ENCODE results near the gene FNDC3B.

The FNDC3B gene

DNA sequence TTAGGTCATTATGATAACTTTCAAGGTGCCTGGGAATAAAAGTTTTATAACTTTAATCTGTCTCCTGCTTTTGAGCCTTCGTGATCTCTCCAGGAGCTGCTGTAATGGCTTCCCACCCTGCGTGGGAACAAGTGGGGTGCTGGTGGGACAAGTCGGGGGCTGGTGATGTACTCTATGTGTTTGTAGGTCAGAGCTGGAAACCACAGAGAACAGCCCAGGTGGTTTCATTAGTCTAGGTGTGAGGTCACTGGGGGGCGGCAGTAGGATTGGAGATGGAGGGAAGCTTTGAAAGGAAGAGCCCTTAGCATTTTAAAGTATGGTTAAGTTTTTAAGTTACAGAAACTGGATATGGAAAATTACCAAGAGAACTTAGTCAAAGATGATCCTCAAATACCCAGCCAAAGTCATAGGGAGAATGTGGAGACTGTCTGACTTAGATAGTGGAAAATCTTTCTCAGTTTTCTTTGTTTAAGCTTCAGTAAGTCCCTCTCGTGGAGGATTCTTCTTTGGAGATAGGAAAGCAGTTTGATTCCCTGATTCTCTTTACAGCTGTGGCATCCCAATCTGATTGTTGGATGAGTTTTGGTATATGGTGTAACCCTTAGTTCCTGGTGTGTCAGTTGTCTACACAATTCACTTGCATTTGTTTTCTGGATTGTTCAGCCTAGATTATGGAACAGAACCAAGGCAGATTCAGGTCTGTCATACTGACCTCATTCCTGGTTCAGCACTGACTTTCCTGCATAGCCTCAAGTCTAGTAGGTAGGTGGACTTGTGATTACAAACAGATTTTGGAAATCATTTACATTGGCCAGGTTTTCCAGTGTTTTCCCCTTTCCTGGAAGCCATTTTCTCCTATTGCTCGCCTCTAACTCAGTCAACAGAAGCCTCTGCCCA, 115.6 kb downstream of the FNDC3B start:
- no peak for DNase-seq

DNA sequence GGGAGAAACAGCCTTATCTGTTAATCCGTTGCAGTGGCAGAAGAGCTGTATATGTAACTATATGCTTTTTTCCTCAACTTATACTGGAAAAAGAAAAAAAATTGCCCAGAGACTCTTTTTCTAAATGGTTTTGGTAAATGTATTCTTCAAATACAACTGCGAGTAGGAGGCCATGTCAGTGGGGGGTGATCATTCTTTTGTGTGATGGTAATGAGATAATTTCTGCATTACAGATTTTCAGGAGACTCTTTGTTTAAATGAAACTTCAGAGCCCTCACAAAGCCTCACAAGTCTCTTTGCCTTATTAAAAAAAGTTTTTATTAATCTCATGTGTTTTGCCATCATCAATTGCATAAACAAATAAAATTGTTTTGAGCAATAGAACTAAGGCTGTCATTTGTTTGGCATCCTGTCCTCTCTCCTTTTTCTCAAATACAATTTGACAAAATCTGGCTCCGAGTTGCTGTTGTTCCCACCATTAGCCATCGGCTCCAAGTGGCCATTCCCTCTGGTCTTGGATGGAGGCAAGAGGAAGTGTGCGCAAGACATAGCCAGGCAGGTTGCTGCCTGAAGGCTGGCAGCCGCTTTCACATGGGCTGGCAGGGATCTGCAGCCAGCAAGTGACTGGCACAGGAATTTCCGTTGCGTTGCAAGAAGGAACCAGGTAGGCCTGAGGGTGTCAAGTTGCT, 116.7 kb downstream of the FNDC3B start:
- no peak for DNase-seq

DNA sequence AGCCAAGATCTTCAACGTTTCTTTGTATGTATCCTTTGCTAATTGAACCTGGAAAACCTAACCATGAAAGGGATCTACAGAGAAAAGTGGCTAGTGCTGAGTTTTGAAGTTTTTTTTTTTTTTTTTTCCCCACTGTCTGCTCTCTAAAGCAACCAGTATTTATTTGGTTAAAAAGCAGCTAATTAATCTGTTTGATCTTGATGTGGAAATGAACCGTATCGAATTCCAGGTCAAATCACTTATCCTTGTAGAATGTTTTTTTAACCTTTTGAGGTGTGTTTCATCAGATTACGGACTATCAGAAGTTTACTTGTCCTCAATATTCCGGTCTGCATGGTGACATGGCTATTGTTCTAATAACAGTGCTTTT, 117.2 kb downstream of the FNDC3B start:
- DNase-seq = no peak

DNA sequence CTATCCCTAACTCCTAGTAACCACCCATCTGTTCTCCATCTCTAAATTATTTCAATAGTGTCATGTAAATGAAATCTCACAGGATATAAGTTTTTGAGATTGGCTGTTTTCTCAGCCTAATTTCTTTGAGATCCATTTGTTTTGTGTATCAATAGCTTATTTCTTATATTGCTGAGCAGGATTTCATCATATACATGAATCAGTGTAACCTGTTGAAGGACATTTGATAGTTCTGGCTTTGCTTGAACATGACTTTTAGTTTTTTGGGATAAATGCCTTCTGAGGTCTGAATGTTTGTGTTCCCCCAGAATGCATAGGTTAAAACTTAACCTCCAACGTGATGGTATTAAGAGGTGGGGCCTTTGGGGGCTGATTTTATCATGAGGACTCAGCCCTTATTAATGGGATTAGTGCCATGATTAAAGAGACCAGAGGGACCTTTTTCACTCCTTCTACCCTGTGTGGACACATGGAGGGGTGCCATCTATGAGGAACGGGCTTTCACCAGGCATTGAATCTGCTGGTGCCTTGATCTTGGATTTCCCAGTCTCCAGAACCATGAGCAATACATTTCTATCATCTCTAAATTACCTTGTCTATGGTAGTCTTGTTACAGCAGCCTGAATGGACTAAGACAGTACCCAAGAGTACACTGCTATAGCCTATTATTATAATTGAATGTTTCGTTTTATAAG, 118.3 kb downstream of the FNDC3B start:
- DNase-seq = no peak

DNA sequence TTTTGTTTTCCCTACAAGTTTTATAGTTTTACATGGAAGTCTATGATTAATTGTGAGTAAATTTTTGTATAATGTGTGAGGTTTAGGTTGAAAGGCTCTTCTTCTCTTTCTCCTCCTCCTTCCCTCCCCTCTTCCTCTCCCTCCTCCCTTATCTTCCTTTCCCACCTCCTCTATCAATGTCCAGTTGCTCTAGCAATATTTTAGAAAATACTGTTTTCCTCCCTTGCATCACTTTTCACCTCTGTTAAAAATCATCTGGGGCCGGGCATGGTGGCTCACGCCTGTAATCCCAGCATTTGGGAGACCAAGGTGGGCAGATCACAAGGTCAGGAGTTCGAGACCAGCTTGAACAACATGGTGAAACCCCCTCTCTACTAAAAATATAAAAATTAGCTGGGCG, 119.4 kb downstream of the FNDC3B start:
- DNase-seq = no peak

DNA sequence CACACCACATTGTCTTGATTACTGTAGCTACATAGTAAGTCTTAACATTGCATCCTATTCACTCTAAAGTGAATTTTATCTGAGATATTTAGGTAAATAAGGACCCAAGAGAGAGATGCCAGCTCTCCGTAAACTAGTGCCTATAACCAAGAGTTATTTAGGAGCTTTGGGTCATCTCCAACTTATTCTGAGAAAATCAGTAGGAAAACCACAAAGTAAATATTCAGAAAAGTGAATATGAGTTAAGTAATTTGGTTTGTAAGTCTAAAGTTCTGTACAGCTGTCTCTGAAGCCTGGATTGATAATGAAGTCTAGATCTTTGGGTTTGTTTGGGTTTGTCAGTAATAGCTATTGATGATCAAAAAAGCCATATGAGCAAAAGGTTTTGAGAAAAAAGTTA, 120.0 kb downstream of the FNDC3B start:
- no peak for DNase-seq

DNA sequence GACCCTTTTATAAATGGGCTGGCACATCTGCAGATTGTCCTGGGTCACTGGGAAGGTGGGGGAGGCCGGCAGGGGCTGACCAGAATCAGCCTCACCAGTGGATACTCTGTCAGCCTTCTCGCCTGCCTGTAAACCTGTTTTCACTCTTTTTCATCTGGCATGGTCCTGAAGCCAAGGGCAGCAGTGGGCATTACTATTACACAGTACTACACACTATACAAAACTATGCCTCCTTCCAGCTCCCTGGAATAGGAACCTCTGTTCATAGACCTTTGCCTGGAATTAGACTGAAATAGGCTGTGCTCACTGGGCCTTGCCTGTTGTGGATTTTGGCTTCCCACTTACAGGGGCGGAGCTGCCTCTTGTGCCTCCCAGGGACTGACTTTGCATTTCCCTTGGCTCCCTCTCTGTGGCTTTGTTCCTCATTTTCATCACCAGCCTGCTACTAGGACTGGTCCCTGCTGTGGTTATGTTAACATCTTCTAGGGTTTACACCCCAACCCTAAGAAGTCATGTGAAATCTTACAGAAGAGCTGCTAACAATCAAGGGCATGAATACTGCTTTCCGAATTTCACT, 120.7 kb downstream of the FNDC3B start:
- peak; percentile 57 for DNase-seq

DNA sequence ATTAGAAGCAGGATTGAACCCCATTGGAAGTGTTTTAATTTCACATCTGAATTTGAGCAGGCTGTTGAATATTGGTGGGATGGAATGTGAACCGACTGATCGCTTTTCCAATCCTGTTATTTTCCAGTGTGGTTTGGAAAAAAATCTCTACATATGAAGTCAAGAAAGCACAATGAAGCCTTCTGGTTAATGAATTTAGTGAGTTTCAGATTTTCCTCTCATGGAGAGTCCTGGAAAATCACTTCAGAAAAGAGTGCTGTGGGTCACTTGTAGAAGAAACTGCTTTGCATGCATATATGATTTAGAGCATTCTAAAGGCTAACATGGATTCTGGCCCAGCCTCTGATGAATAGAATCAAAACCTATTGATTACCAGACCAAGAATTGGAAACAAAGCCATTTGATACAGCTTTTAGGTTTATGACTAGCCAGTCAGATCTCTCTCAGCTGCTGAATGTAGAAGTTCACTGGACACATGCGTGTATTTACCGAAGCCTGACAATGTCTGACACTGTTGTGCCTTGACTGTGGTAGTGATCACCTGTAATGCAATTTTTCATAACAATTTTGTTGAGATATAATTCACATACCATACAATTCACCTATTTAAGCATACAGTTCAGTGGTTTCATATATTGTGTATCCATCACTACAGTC, 121.9 kb downstream of the FNDC3B start:
- no peak for DNase-seq

DNA sequence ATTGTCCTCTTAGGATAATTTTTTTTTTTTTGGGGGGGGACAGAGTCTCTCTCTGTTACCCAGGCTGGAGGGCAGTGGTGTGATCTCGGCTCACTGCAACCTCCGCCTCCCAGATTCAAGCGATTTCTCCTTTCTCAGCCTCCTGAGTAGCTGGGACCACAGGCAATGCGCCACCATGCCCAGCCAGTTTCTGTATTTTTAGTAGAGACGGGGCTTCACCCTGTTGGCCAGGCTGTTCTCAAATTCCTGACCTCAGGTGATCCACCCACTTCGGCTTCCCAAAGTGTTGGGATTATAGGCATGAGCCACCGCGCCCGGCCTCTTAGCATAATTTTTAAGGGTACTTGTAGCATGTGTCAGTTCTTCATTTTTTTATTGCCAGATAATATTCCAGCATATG, 122.6 kb downstream of the FNDC3B start:
- DNase-seq = no peak

DNA sequence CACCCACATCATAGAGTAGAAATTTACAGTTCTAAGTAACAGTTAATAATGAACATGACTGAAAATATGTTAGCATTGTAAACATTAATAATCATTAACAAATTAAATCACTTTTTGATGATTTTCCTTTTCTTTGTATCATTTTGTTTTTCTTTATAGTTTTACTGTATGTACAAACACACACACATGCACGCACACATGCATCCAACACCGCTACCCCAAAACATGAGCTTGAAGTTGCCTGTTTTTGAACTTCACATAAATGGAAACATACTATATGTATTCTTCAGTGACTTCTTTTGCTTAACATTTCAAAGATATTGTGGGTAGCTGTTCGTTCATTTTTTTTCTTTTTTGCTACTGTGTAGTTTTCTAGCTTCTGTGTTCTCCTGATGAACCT, 123.9 kb downstream of the FNDC3B start:
- no peak for DNase-seq

DNA sequence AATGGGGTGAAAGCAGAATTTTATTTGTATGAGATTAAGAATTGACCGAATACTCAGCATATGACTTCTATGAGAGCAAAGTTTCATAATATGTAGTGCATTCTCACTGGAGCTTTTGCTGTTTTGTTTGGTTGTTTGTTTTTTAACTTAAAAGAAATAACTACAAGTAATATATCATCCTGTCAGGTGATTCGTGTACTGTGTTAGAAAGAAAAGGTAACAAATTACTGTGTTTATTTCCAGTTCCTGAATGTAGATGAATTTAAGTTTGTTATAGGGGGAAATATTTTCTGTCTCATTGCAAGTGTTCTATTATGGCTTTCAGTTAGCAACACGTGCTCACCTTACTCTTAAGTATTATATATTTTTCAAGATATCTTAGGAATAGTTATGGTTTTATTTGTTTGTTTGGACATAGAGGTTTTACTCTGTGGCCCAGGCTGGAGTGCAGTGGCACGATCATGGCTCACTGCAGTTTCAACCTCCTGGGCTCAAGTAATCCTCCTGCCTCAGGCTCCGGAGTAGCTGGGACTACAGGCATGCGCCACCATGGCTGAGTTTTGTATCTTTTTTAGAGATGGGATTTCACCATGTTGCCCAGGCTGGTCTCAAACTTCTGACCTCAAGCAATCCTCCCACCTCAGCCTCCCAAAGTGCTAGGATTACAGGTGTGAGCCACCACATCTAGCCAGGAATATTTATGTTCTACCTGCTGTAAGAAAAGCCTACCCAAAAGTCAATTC, 125.4 kb downstream of the FNDC3B start:
- DNase-seq = no peak

DNA sequence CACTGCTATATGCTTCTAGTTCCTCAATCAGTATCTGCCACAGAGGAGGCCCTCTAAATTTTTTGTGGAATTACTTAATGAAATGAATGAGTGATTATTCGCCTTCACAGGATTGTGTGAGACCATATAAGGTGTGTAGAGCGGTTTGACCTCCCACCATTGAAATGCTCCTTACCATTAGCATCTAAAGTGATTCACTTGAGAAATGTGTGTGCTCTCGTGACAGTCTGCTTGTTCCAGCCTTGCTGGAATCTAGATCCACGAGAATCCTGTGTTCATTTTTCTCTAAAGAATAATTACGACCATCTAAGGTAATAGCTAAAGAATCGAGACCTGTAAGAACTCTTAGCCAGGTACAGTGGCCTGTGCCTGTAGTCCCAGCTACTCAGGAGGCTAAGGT, 126.9 kb downstream of the FNDC3B start:
- no peak for DNase-seq

DNA sequence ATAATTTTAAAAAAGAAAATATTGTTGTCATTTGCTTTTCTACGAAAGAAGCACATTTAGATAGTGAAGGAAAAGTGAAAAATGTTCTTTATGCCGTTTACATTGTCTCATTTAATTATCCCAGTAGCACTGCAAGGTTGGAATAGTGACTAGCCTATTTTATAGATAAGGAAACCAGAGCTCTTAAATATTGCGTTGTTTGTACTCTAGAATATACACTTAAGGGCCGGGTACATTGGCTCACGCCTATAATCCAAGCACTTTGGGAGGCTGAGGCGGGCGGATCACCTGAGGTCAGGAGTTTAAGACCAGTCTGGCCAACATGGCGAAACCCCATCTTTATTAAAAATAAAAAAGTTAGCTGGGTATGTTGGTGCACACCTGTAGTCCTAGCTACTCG, 127.5 kb downstream of the FNDC3B start:
- DNase-seq = no peak

DNA sequence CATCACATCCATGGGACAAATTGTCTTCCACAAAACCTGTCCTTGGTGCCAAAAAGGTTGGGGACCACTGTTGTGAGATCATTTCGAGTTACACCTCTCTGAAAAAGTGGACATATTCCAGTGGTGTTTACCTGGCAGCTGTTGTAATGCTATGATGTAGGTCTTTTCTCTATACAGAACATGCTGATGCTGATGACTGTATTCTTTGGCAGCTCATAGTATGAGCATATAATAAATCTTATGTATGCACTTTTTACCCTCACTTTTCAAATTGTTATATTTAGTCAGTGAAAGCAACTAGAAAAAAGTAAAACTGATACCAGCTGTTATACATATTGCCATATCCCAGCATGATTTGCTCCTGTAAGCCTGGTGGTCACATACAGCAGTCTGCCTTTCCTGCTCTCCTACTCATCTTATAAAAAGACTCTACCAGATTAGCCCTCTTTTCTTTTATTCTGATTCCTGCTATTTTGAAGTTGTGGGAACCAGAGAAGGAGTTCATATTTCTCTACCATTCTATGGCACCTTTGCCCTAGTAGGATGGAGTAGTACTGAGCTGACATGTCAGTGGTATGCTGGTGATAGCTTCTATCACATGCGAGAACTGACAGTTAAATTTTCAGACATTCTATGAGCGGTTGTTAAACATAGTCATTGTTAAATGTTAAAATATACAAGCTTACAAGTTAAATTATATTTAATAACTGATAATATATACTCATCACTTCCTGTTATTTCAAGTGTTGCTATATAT, 128.7 kb downstream of the FNDC3B start:
- DNase-seq = no peak

DNA sequence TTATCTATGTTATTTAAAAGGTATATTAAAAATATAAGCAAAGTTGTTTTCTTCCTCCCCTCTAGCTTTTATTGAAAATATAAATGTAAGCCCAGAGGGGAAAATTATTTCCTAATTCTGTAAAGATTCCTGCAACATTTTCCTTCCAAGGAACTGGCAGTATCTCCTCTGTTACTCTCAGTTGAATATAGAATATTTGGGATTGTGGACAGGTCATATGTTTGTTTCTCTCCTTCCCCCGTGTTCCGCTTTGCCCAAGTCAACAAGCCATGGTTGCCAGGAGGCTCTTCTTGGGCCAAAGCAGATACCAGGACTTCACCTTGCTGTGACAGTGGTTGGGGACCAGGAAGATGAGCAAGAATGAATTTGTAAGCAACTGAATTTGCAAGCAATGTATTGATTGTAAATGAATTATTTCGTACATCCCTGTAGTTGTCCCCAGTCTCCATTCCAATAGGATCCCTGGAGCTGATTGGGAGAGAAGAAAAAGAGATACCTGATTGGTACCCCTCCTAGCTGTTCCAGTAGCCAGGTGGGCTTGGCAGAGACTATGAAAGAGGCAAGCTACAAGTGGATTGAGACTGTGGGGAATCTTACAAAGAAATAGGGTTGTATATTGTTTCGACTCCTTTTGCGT, 130.8 kb downstream of the FNDC3B start:
- DNase-seq = no peak

DNA sequence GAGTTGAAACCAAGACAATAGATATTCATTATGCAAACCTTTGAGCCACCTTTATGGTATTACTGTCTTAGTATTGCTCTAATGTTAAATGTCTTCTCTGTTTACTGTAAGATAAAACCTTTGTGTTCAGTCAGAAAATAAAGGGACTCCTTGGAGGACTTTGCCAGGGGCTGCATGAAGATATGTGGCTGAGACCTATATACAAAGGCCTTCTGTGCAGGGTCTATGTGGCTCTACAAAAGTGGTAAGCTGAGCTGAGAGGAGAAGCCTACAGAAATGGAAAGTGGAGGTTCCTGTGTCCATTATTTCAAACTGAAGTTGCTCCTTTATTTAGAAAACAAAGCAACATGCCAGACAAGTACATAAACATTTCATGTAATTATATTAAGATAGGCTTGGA, 131.5 kb downstream of the FNDC3B start:
- DNase-seq = no peak

DNA sequence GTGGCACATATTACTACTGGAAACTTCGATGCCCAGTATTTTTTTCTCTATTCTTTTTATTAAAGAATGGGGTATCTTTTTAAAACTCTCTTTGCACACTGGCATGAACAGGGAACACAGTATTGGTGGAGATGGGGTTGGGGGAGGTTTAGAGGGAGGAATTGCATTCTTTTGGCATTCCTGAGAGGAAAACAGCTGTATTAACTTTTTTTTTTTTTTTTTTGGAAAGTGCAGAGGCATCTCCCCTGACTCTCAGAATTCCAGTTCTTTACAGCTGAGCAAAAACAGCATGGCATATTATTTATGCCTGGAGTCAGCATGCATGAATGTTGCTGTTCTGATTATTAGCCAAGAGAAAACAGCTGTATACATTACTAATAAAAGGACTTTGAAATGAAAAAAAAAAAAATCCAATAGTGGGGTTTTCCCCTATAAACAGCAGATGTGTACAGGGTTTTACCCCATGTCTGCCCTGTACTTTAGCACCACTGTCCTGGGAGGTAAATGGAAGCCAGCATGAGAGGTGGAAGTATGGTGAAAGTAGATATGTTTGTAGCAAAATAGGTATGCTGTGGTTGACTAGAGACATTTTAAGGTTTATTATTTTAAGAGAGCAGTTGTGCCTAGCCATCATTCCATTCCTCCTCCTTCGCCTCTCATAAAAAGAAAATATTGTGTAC, 132.2 kb downstream of the FNDC3B start:
- DNase-seq = no peak

DNA sequence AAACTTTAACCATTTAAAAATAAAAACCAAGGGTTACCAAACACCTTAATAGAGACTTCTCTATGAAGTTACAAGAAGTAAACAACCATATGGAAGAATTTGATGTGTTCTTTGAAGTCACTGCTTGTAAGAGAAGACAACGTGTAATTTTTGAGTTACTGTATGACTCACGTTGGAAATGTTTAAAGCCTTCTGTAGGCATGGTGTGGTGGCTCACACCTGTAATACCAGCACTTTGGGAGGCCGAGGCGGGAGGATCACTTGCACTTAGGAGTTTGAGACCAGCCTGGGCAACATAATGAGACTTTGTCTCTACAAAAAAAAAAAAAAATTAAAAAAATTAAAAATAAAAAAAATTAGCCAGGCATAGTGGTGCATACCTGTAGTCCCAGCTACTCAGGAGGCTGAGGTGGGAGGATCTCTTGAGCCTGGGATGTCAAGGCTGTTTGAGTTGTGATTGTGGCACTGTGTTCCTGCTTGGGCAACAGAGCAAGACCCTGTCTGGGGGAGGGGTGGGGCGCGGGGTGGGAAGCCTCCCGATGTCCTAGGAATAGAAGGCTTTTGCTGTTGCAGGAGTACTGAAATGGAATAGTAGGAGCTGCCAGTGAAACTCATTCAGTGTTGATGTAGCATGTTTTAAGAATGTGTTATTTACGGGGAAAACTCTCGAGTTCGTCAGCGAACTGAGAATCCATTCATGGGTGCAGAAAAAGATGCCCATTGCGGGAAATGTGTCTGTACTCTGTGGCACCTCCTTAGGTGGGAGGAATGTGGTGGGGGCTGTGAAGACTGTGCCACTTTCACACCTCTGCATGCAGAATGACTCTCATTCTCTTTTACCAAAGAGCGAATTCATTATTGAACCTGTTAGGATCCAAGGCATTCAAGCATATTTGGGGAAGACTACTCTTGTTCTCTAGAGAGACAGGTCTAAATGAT, 134.2 kb downstream of the FNDC3B start:
- DNase-seq = no peak
